IMR-90 (cell line): ENCODE results near the gene DMRT3.

ENCODE experiments used
- RCOR1 ChIP-seq: IDR thresholded peaks from 2 replicates; pipeline ENCODE4 v1.6.1; 2012; ENCODE audit warnings: mild to moderate bottlenecking, low read length, improper control_type of control experiment; ENCODE audit not compliant: insufficient replicate concordance
- RFX5 ChIP-seq: IDR thresholded peaks from 2 replicates; pipeline ENCODE4 v1.8.0; 2012; ENCODE audit warnings: low read depth, mild to moderate bottlenecking, low read length, moderate library complexity
- TF ChIP-seq, protein P1 (sequence below): conservative IDR thresholded peaks from 2 replicates; pipeline ENCODE4 v1.5.1; 2012; ENCODE audit warnings: mild to moderate bottlenecking, low read depth, low read length, improper control_type of control experiment

DNA sequence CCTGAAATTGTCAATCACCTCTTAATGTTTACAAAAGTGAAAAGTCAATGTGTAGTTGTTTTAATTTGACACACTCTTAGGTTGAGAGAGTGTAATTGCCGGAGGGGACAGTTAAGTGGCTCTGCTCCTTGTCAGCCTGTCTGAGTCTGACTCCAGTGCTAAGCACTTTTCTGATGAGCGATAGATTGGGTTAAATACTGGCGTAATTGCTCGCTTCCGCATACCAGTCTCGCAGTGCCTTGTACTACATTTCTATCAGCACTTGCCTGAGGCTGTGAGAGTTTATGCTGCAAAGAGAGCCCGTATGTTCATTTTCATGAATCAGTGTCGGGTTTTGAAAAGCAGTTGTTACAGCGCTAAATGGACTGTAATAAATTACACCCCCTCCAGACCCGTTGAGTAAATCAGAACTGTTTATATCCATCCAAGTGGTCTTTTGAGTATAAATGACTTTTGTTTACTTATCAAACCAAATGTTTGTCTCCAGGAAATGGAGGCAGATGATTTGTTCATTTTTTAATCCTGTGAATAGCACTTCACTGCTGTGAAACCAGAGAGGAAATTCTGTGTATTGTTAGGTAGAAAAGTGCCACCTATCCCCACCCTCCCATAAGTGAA lies 41.0 kb upstream of the DMRT3 start:
- TF ChIP-seq, protein P1, sequence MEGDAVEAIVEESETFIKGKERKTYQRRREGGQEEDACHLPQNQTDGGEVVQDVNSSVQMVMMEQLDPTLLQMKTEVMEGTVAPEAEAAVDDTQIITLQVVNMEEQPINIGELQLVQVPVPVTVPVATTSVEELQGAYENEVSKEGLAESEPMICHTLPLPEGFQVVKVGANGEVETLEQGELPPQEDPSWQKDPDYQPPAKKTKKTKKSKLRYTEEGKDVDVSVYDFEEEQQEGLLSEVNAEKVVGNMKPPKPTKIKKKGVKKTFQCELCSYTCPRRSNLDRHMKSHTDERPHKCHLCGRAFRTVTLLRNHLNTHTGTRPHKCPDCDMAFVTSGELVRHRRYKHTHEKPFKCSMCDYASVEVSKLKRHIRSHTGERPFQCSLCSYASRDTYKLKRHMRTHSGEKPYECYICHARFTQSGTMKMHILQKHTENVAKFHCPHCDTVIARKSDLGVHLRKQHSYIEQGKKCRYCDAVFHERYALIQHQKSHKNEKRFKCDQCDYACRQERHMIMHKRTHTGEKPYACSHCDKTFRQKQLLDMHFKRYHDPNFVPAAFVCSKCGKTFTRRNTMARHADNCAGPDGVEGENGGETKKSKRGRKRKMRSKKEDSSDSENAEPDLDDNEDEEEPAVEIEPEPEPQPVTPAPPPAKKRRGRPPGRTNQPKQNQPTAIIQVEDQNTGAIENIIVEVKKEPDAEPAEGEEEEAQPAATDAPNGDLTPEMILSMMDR = no peak
- no peak for TF ChIP-seq RFX5
- TF ChIP-seq RCOR1 = no peak
